GM23338 (cell line): ENCODE measurements around the gene PIANP. TPM values are rescaled to one million over a fixed set of nuclear protein-coding genes. Genes with fewer than 3 reads are reported as not detected.

Experiments used
- ATAC-seq: fragments of 200-7000 bp; cut with Tn5 transposase; 3 replicates; pipeline ENCODE4 v1.9.1; 2020
- DNase-seq: peaks from one replicate; pipeline ENCODE4 v3.0.0-alpha.2; 2015; ENCODE audit warnings: low spot score
- H2AFZ ChIP-seq: fragments of 200-600 bp; sonication (generic); 2 replicates; pipeline ENCODE4 v1.8.0; 2016; ENCODE audit warnings: antibody characterized with exemption, mild to moderate bottlenecking, moderate library complexity
- H3F3A ChIP-seq: fragments of 200-600 bp; sonication (generic); replicated peaks from 2 replicates; pipeline ENCODE4 v1.8.0; 2017; ENCODE audit warnings: antibody characterized with exemption, mixed run types, low read depth
- H3K27ac ChIP-seq: fragments of 200-600 bp; sonication (generic); 2 replicates; pipeline ENCODE4 v1.6.1; 2016; ENCODE audit warnings: low read depth
- H3K27me3 ChIP-seq: fragments of 200-600 bp; sonication (generic); 2 replicates; pipeline ENCODE4 v1.8.0; 2016; ENCODE audit warnings: mild to moderate bottlenecking, mixed run types, moderate library complexity; ENCODE audit not compliant: insufficient read depth
- H3K36me3 ChIP-seq: fragments of 200-600 bp; sonication (generic); 2 replicates; pipeline ENCODE4 v1.8.0; 2016; ENCODE audit warnings: mild to moderate bottlenecking; ENCODE audit not compliant: insufficient read depth
- H3K4me1 ChIP-seq: fragments of 200-600 bp; sonication (generic); 2 replicates; pipeline ENCODE4 v1.8.0; 2016; ENCODE audit warnings: mild to moderate bottlenecking, moderate library complexity; ENCODE audit not compliant: insufficient read depth
- H3K4me2 ChIP-seq: fragments of 200-600 bp; sonication (generic); 2 replicates; pipeline ENCODE4 v1.7.1; 2017; ENCODE audit warnings: mixed run types
- H3K4me3 ChIP-seq: fragments of 200-600 bp; sonication (generic); 2 replicates; pipeline ENCODE4 v1.6.1; 2016; ENCODE audit warnings: mixed run types
- H3K79me2 ChIP-seq: fragments of 200-600 bp; sonication (generic); replicated peaks from 2 replicates; pipeline ENCODE4 v1.8.0; 2017; ENCODE audit warnings: mild to moderate bottlenecking; ENCODE audit not compliant: insufficient read depth
- H3K9me2 ChIP-seq: fragments of 200-600 bp; sonication (generic); 2 replicates; pipeline ENCODE4 v1.8.0; 2017; ENCODE audit not compliant: insufficient read depth
- H4K20me1 ChIP-seq: fragments of 200-600 bp; sonication (generic); replicated peaks from 2 replicates; pipeline ENCODE4 v1.8.0; 2017; ENCODE audit warnings: mild to moderate bottlenecking; ENCODE audit not compliant: insufficient read depth
- H3K27ac Mint-ChIP-seq: 2 replicates; pipeline ENCODE4 v1.8.0; 2020; ENCODE audit warnings: inconsistent platforms, mild to moderate bottlenecking, moderate library complexity, mixed read lengths
- H3K27me3 Mint-ChIP-seq: 3 replicates; pipeline ENCODE4 v1.8.0; 2022; ENCODE audit warnings: low read depth, mild to moderate bottlenecking, moderate library complexity, mixed read lengths, inconsistent platforms; ENCODE audit not compliant: insufficient read depth, poor library complexity
- H3K36me3 Mint-ChIP-seq: 3 replicates; pipeline ENCODE4 v1.8.0; 2021; ENCODE audit warnings: low read depth, mild to moderate bottlenecking, inconsistent platforms, moderate library complexity, mixed read lengths
- H3K4me1 Mint-ChIP-seq: 3 replicates; pipeline ENCODE4 v1.8.0; 2020; ENCODE audit warnings: mild to moderate bottlenecking, inconsistent platforms, mixed read lengths
- H3K4me3 Mint-ChIP-seq: 3 replicates; pipeline ENCODE4 v1.8.0; 2021; ENCODE audit warnings: moderate library complexity, mild to moderate bottlenecking, inconsistent platforms, mixed read lengths
- H3K9me3 Mint-ChIP-seq: 3 replicates; pipeline ENCODE4 v1.8.0; 2020; ENCODE audit warnings: moderate library complexity, mild to moderate bottlenecking, inconsistent platforms, mixed read lengths
- CREB1 ChIP-seq: fragments of 250-450 bp; sonication (Bioruptor Pico); IDR thresholded peaks from 2 replicates; pipeline ENCODE4 v1.5.0; 2020; ENCODE audit warnings: low read depth, mild to moderate bottlenecking, moderate library complexity
- EZH2 ChIP-seq: fragments of 200-600 bp; sonication (generic); IDR thresholded peaks from one replicate; pipeline ENCODE4 v1.8.0; 2017; ENCODE audit warnings: antibody characterized with exemption, mild to moderate bottlenecking, low read depth; ENCODE audit not compliant: unreplicated experiment
- EZH2phosphoT487 ChIP-seq: fragments of 200-600 bp; sonication (generic); IDR thresholded peaks from one replicate; pipeline ENCODE4 v1.8.1; 2018; ENCODE audit warnings: antibody characterized with exemption; ENCODE audit not compliant: unreplicated experiment
- JUNB ChIP-seq: IDR thresholded peaks from one replicate; pipeline ENCODE4 v1.6.1; 2016; ENCODE audit warnings: antibody characterized with exemption; ENCODE audit not compliant: unreplicated experiment
- NANOG ChIP-seq: IDR thresholded peaks from 2 replicates; pipeline ENCODE4 v1.6.1; 2016; ENCODE audit warnings: antibody characterized with exemption, borderline replicate concordance
- POLR2AphosphoS5 ChIP-seq: IDR thresholded peaks from 2 replicates; pipeline ENCODE4 v1.6.1; 2016; ENCODE audit warnings: antibody characterized with exemption, low read depth
- STAT1 ChIP-seq: IDR thresholded peaks from one replicate; pipeline ENCODE4 v1.6.1; 2016; ENCODE audit warnings: antibody characterized with exemption; ENCODE audit not compliant: unreplicated experiment
- ZNF114 ChIP-seq: fragments of 250-450 bp; sonication (Bioruptor Pico); IDR thresholded peaks from 2 replicates; pipeline ENCODE4 v1.5.0; 2020; ENCODE audit warnings: mild to moderate bottlenecking, moderate library complexity
- ZNF331 ChIP-seq: fragments of 250-450 bp; sonication (Bioruptor Pico); IDR thresholded peaks from 2 replicates; pipeline ENCODE4 v1.5.0; 2020; ENCODE audit warnings: low read depth, mild to moderate bottlenecking, moderate library complexity
- polyA plus RNA-seq: library from polyadenylated mRNA; unstranded; fragments of >200 nt; fragmentation: Nextera tagmentation; extraction: Ambion mirVana; gene quantifications from 2 replicates; pipeline ENCODE4 v1.2.1, GENCODE V29; 2016
- total RNA-seq: library from RNA; depleted of rRNA; stranded (reverse); fragments of >200 nt; shearing (Covaris generic); gene quantifications from 2 replicates; pipeline ENCODE4 v1.2.3, GENCODE V29; 2014
- TF ChIP-seq, protein P1 (sequence below): IDR thresholded peaks from one replicate; pipeline ENCODE4 v1.6.1; 2018; ENCODE audit warnings: antibody characterized with exemption; ENCODE audit not compliant: unreplicated experiment
- TF ChIP-seq, protein P2 (sequence below): fragments of 250-450 bp; sonication (Bioruptor Pico); IDR thresholded peaks from 2 replicates; pipeline ENCODE4 v1.5.0; 2020; ENCODE audit warnings: mild to moderate bottlenecking, moderate library complexity
- TF ChIP-seq, protein P3 (sequence below): IDR thresholded peaks from 2 replicates; pipeline ENCODE4 v1.6.1; 2016; ENCODE audit warnings: antibody characterized with exemption
- TF ChIP-seq, protein P4 (sequence below), 2 experiments: fragments of 200-600 bp in 1 of 2; sonication (generic) in 1 of 2; conservative IDR thresholded peaks; 2 replicates each; pipeline versions ENCODE4 v1.5.1 to v1.6.1; 2016 to 2017; ENCODE audit warnings: antibody characterized with exemption in 2 of 2, low read depth in 2 of 2, mild to moderate bottlenecking in 2 of 2, moderate library complexity in 1 of 2

PIANP gene
- total and polyA plus RNA-seq, 2 experiments from 2014 or later: 2.2 to 6.4 TPM

DNA sequence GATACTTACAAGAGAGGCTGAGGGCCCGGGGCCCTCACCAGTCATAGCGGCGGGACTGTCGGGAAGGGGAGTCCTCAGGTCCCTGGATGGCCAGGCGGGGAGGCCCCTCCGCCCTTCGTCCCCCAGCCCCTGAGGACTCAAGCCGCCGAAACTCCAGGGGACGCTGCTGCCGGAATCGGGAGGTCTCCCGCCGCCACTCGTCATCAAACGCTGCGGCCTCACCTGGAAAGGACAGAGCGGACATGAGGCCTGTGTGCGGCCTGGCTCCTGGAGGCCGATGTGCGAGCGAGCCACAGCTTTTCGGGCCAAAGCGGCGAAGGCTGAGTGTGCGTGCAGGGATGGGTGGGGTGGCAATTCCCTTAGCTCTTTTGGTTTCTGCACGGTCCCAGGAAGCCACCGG lies 48.1 kb upstream of the PIANP start:
- no peak overlapping the region; the same call in 2 of the 3 replicates for H3K4me3 Mint-ChIP-seq
- H3K79me2 ChIP-seq: peaks cover 24% of the 10 kb centered on the region
- H3F3A ChIP-seq: 0 out of 2 replicates have a peak, but pooled peaks cover 9% of the 10 kb centered on the region
- peaks cover 9% of the 10 kb centered on the region for H3K4me1 ChIP-seq
- H3K27ac Mint-ChIP-seq: no peak overlapping the region
- no peaks in the 10 kb centered on the region for H3K9me3 Mint-ChIP-seq
- no peak for TF ChIP-seq POLR2AphosphoS5
- TF ChIP-seq, protein P1, sequence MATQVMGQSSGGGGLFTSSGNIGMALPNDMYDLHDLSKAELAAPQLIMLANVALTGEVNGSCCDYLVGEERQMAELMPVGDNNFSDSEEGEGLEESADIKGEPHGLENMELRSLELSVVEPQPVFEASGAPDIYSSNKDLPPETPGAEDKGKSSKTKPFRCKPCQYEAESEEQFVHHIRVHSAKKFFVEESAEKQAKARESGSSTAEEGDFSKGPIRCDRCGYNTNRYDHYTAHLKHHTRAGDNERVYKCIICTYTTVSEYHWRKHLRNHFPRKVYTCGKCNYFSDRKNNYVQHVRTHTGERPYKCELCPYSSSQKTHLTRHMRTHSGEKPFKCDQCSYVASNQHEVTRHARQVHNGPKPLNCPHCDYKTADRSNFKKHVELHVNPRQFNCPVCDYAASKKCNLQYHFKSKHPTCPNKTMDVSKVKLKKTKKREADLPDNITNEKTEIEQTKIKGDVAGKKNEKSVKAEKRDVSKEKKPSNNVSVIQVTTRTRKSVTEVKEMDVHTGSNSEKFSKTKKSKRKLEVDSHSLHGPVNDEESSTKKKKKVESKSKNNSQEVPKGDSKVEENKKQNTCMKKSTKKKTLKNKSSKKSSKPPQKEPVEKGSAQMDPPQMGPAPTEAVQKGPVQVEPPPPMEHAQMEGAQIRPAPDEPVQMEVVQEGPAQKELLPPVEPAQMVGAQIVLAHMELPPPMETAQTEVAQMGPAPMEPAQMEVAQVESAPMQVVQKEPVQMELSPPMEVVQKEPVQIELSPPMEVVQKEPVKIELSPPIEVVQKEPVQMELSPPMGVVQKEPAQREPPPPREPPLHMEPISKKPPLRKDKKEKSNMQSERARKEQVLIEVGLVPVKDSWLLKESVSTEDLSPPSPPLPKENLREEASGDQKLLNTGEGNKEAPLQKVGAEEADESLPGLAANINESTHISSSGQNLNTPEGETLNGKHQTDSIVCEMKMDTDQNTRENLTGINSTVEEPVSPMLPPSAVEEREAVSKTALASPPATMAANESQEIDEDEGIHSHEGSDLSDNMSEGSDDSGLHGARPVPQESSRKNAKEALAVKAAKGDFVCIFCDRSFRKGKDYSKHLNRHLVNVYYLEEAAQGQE: no peak
- no peak for TF ChIP-seq EZH2phosphoT487
- TF ChIP-seq JUNB: no peak
- TF ChIP-seq NANOG: no peak
- TF ChIP-seq, protein P2, sequence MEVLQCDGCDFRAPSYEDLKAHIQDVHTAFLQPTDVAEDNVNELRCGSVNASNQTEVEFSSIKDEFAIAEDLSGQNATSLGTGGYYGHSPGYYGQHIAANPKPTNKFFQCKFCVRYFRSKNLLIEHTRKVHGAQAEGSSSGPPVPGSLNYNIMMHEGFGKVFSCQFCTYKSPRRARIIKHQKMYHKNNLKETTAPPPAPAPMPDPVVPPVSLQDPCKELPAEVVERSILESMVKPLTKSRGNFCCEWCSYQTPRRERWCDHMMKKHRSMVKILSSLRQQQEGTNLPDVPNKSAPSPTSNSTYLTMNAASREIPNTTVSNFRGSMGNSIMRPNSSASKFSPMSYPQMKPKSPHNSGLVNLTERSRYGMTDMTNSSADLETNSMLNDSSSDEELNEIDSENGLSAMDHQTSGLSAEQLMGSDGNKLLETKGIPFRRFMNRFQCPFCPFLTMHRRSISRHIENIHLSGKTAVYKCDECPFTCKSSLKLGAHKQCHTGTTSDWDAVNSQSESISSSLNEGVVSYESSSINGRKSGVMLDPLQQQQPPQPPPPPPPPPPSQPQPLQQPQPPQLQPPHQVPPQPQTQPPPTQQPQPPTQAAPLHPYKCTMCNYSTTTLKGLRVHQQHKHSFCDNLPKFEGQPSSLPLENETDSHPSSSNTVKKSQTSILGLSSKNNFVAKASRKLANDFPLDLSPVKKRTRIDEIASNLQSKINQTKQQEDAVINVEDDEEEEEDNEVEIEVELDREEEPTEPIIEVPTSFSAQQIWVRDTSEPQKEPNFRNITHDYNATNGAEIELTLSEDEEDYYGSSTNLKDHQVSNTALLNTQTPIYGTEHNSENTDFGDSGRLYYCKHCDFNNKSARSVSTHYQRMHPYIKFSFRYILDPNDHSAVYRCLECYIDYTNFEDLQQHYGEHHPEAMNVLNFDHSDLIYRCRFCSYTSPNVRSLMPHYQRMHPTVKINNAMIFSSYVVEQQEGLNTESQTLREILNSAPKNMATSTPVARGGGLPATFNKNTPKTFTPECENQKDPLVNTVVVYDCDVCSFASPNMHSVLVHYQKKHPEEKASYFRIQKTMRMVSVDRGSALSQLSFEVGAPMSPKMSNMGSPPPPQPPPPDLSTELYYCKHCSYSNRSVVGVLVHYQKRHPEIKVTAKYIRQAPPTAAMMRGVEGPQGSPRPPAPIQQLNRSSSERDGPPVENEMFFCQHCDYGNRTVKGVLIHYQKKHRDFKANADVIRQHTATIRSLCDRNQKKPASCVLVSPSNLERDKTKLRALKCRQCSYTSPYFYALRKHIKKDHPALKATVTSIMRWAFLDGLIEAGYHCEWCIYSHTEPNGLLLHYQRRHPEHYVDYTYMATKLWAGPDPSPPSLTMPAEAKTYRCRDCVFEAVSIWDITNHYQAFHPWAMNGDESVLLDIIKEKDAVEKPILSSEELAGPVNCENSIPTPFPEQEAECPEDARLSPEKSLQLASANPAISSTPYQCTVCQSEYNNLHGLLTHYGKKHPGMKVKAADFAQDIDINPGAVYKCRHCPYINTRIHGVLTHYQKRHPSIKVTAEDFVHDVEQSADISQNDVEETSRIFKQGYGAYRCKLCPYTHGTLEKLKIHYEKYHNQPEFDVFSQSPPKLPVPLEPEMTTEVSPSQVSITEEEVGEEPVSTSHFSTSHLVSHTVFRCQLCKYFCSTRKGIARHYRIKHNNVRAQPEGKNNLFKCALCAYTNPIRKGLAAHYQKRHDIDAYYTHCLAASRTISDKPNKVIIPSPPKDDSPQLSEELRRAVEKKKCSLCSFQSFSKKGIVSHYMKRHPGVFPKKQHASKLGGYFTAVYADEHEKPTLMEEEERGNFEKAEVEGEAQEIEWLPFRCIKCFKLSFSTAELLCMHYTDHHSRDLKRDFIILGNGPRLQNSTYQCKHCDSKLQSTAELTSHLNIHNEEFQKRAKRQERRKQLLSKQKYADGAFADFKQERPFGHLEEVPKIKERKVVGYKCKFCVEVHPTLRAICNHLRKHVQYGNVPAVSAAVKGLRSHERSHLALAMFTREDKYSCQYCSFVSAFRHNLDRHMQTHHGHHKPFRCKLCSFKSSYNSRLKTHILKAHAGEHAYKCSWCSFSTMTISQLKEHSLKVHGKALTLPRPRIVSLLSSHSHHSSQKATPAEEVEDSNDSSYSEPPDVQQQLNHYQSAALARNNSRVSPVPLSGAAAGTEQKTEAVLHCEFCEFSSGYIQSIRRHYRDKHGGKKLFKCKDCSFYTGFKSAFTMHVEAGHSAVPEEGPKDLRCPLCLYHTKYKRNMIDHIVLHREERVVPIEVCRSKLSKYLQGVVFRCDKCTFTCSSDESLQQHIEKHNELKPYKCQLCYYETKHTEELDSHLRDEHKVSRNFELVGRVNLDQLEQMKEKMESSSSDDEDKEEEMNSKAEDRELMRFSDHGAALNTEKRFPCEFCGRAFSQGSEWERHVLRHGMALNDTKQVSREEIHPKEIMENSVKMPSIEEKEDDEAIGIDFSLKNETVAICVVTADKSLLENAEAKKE (CRISPR knock-in tag): no peak
- TF ChIP-seq ZNF114 (CRISPR knock-in tag): no peak
- TF ChIP-seq STAT1: no peak
- TF ChIP-seq EZH2: no peak
- TF ChIP-seq, protein P3, sequence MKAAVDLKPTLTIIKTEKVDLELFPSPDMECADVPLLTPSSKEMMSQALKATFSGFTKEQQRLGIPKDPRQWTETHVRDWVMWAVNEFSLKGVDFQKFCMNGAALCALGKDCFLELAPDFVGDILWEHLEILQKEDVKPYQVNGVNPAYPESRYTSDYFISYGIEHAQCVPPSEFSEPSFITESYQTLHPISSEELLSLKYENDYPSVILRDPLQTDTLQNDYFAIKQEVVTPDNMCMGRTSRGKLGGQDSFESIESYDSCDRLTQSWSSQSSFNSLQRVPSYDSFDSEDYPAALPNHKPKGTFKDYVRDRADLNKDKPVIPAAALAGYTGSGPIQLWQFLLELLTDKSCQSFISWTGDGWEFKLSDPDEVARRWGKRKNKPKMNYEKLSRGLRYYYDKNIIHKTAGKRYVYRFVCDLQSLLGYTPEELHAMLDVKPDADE: no peak
- no peak for TF ChIP-seq CREB1 (CRISPR knock-in tag)
- TF ChIP-seq, protein P4, sequence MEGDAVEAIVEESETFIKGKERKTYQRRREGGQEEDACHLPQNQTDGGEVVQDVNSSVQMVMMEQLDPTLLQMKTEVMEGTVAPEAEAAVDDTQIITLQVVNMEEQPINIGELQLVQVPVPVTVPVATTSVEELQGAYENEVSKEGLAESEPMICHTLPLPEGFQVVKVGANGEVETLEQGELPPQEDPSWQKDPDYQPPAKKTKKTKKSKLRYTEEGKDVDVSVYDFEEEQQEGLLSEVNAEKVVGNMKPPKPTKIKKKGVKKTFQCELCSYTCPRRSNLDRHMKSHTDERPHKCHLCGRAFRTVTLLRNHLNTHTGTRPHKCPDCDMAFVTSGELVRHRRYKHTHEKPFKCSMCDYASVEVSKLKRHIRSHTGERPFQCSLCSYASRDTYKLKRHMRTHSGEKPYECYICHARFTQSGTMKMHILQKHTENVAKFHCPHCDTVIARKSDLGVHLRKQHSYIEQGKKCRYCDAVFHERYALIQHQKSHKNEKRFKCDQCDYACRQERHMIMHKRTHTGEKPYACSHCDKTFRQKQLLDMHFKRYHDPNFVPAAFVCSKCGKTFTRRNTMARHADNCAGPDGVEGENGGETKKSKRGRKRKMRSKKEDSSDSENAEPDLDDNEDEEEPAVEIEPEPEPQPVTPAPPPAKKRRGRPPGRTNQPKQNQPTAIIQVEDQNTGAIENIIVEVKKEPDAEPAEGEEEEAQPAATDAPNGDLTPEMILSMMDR (conservative IDR thresholded peaks at IDR 0.05; ENCODE audit: low read depth in 2 of 2): no peak
- TF ChIP-seq ZNF331 (CRISPR knock-in tag): no peak
- peaks cover 18% of the 10 kb centered on the region for H3K27me3 Mint-ChIP-seq
- no peaks in the 10 kb centered on the region for H3K27me3 ChIP-seq
- H3K36me3 ChIP-seq: peaks cover 35% of the 10 kb centered on the region
- ATAC-seq (no peak), DNase-seq (no peak)
- H2AFZ ChIP-seq: no peak overlapping the region
- H3K36me3 Mint-ChIP-seq: peaks cover 71% of the 10 kb centered on the region
- H3K27ac ChIP-seq: no peak overlapping the region
- no peaks in the 10 kb centered on the region for H3K9me2 ChIP-seq
- H4K20me1 ChIP-seq: peaks cover 15% of the 10 kb centered on the region; the same call in 1 of the 2 replicates
- H3K4me3 ChIP-seq: no peak overlapping the region
- H3K4me2 ChIP-seq: no peak overlapping the region
- peaks cover 13% of the 10 kb centered on the region for H3K4me1 Mint-ChIP-seq
